Measurements from ENCODE around the gene TSTD2. TPM values are rescaled to one million over a fixed set of nuclear protein-coding genes. Genes with fewer than 3 reads are reported as not detected.
"Not testable (repeated sequence)": the region's sequence is repeated elsewhere in the genome, so short reads cannot be mapped to it uniquely, and the experiment has no call there.

The TSTD2 gene
- polyA plus RNA-seq, 1 donor from 2014 or later, result 50.0 TPM

GRCh38 chr9:97623946-97624345 lies 9.2 kb downstream of the TSTD2 start:
- Histone ChIP-seq H3K9me3 (ENCODE audit: low read length) (peaks cover 4% of the 10 kb centered on the region), H3K27ac (ENCODE audit: low read length) (no peak overlapping the region), H3K9me2 (ENCODE audit: insufficient read depth, low read length) (no peaks in the 10 kb centered on the region), H2AFZ (ENCODE audit: low read depth, low read length) (no peak overlapping the region), H3K9ac (ENCODE audit: low read length) (no peak overlapping the region), H3K36me3 (ENCODE audit: insufficient read depth, low read length) (peaks cover 6% of the 10 kb centered on the region), H3F3A (ENCODE audit: insufficient read depth, low read length, poor library complexity, severe bottlenecking) (no peaks in the 10 kb centered on the region), H3K4me3 (ENCODE audit: low read length) (no peak overlapping the region), H4K20me1 (ENCODE audit: insufficient read depth) (no peaks in the 10 kb centered on the region), H3K4me2 (ENCODE audit: low read length) (no peak overlapping the region), H3K27me3 (ENCODE audit: insufficient read depth, low read depth, low read length) (no peaks in the 10 kb centered on the region), H3K79me2 (replicated peaks; ENCODE audit: insufficient read depth, low read length) (peaks cover 30% of the 10 kb centered on the region)
- TF ChIP-seq, protein P1, sequence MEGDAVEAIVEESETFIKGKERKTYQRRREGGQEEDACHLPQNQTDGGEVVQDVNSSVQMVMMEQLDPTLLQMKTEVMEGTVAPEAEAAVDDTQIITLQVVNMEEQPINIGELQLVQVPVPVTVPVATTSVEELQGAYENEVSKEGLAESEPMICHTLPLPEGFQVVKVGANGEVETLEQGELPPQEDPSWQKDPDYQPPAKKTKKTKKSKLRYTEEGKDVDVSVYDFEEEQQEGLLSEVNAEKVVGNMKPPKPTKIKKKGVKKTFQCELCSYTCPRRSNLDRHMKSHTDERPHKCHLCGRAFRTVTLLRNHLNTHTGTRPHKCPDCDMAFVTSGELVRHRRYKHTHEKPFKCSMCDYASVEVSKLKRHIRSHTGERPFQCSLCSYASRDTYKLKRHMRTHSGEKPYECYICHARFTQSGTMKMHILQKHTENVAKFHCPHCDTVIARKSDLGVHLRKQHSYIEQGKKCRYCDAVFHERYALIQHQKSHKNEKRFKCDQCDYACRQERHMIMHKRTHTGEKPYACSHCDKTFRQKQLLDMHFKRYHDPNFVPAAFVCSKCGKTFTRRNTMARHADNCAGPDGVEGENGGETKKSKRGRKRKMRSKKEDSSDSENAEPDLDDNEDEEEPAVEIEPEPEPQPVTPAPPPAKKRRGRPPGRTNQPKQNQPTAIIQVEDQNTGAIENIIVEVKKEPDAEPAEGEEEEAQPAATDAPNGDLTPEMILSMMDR (IDR thresholded peaks at IDR 0.05; ENCODE audit: poor library complexity, severe bottlenecking), result no peak
- no peak for TF ChIP-seq POLR2AphosphoS5 (IDR thresholded peaks at IDR 0.05)
- no peak for TF ChIP-seq MXI1 (conservative IDR thresholded peaks at IDR 0.05; ENCODE audit: poor library complexity, severe bottlenecking)
- no peak for TF ChIP-seq SMC3 (conservative IDR thresholded peaks at IDR 0.05; ENCODE audit: poor library complexity)
- no peak for TF ChIP-seq EP300 (conservative IDR thresholded peaks at IDR 0.05; ENCODE audit: poor library complexity, severe bottlenecking)
- no peak for TF ChIP-seq RAD21 (conservative IDR thresholded peaks at IDR 0.05)
- no peak for TF ChIP-seq TAF1 (IDR thresholded peaks at IDR 0.05; ENCODE audit: low read depth)
- TF ChIP-seq, protein P2, sequence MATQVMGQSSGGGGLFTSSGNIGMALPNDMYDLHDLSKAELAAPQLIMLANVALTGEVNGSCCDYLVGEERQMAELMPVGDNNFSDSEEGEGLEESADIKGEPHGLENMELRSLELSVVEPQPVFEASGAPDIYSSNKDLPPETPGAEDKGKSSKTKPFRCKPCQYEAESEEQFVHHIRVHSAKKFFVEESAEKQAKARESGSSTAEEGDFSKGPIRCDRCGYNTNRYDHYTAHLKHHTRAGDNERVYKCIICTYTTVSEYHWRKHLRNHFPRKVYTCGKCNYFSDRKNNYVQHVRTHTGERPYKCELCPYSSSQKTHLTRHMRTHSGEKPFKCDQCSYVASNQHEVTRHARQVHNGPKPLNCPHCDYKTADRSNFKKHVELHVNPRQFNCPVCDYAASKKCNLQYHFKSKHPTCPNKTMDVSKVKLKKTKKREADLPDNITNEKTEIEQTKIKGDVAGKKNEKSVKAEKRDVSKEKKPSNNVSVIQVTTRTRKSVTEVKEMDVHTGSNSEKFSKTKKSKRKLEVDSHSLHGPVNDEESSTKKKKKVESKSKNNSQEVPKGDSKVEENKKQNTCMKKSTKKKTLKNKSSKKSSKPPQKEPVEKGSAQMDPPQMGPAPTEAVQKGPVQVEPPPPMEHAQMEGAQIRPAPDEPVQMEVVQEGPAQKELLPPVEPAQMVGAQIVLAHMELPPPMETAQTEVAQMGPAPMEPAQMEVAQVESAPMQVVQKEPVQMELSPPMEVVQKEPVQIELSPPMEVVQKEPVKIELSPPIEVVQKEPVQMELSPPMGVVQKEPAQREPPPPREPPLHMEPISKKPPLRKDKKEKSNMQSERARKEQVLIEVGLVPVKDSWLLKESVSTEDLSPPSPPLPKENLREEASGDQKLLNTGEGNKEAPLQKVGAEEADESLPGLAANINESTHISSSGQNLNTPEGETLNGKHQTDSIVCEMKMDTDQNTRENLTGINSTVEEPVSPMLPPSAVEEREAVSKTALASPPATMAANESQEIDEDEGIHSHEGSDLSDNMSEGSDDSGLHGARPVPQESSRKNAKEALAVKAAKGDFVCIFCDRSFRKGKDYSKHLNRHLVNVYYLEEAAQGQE (IDR thresholded peaks at IDR 0.05; ENCODE audit: borderline replicate concordance), result no peak
- no peak for TF ChIP-seq EZH2 (IDR thresholded peaks at IDR 0.05; ENCODE audit: borderline replicate concordance, insufficient read depth, low read length, poor library complexity, severe bottlenecking)

- not testable (repeated sequence) for H2AFZ ChIP-seq (ENCODE audit: low read depth, low read length); H3K4me3 ChIP-seq (ENCODE audit: low read length); H3K4me2 ChIP-seq (ENCODE audit: low read length); H3K36me3 ChIP-seq (ENCODE audit: insufficient read depth, low read length); H3K9me3 ChIP-seq (ENCODE audit: low read length); H3K9ac ChIP-seq (ENCODE audit: low read length); H3K27me3 ChIP-seq (ENCODE audit: insufficient read depth, low read depth, low read length); H4K20me1 ChIP-seq (ENCODE audit: insufficient read depth); H3F3A ChIP-seq (ENCODE audit: insufficient read depth, low read length, poor library complexity, severe bottlenecking); H3K9me2 ChIP-seq (ENCODE audit: insufficient read depth, low read length); H3K27ac ChIP-seq (ENCODE audit: low read length)
- H3K79me2 ChIP-seq (replicated peaks; ENCODE audit: insufficient read depth, low read length), result peaks cover 17% of the 10 kb centered on the region
Observed at GRCh38 chr9:97622483-97622882, 10.7 kb downstream of the TSTD2 start.

GRCh38 chr9:97620063-97620462 lies 13.1 kb downstream of the TSTD2 start:
- H3K27ac ChIP-seq (ENCODE audit: low read length); H3K4me3 ChIP-seq (ENCODE audit: low read length); H3K9me3 ChIP-seq (ENCODE audit: low read length); H3K9me2 ChIP-seq (ENCODE audit: insufficient read depth, low read length); H3F3A ChIP-seq (ENCODE audit: insufficient read depth, low read length, poor library complexity, severe bottlenecking); H3K4me2 ChIP-seq (ENCODE audit: low read length); H3K27me3 ChIP-seq (ENCODE audit: insufficient read depth, low read depth, low read length); H3K9ac ChIP-seq (ENCODE audit: low read length); H2AFZ ChIP-seq (ENCODE audit: low read depth, low read length); H4K20me1 ChIP-seq (ENCODE audit: insufficient read depth); H3K79me2 ChIP-seq (replicated peaks; ENCODE audit: insufficient read depth, low read length); H3K36me3 ChIP-seq (ENCODE audit: insufficient read depth, low read length): not testable (repeated sequence)

Measured in neural cell (in vitro differentiated cells).